ENCODE data around the gene CMTM4.
"Not testable (repeated sequence)": the region's sequence is repeated elsewhere in the genome, so short reads cannot be mapped to it uniquely, and the experiment has no call there.

The CMTM4 gene

GRCh38 chr16:66641387-66641786 is 55.2 kb downstream of the CMTM4 start:
- no peak for DNase-seq (ENCODE audit: low read depth)

GRCh38 chr16:66640724-66641314 is 55.7 kb downstream of the CMTM4 start:
- DNase-seq (ENCODE audit: low read depth), result no peak

- peak; percentile 22 for DNase-seq (ENCODE audit: low read depth)
These were observed 57.3 kb downstream of the CMTM4 start for GRCh38 chr16:66639091-66639885.

GRCh38 chr16:66637806-66638205 is 58.7 kb downstream of the CMTM4 start:
- DNase-seq (ENCODE audit: low read depth), result no peak

GRCh38 chr16:66636199-66636598 is 60.3 kb downstream of the CMTM4 start:
- no peak for DNase-seq (ENCODE audit: low read depth)

GRCh38 chr16:66635406-66635805 is 61.1 kb downstream of the CMTM4 start:
- no peak for DNase-seq (ENCODE audit: low read depth)

GRCh38 chr16:66634527-66635196 is 61.9 kb downstream of the CMTM4 start:
- no peak for DNase-seq (ENCODE audit: low read depth)

GRCh38 chr16:66631558-66631957 is 65.0 kb downstream of the CMTM4 start:
- DNase-seq (ENCODE audit: low read depth), result not testable (repeated sequence)

GRCh38 chr16:66630561-66631260 is 65.8 kb downstream of the CMTM4 start:
- DNase-seq (ENCODE audit: low read depth), result not testable (repeated sequence)

GRCh38 chr16:66629856-66630255 is 66.7 kb downstream of the CMTM4 start:
- no peak for DNase-seq (ENCODE audit: low read depth)

- not testable (repeated sequence) for DNase-seq (ENCODE audit: low read depth)
These were observed 68.7 kb downstream of the CMTM4 start for GRCh38 chr16:66627611-66628378.

GRCh38 chr16:66623755-66624154 is 72.8 kb downstream of the CMTM4 start:
- no peak for DNase-seq (ENCODE audit: low read depth)

GRCh38 chr16:66622863-66623262 is 73.7 kb downstream of the CMTM4 start:
- DNase-seq (ENCODE audit: low read depth), result no peak

GRCh38 chr16:66621973-66622372 is 74.6 kb downstream of the CMTM4 start:
- no peak for DNase-seq (ENCODE audit: low read depth)

- no peak for DNase-seq (ENCODE audit: low read depth)
These were observed 76.1 kb downstream of the CMTM4 start for GRCh38 chr16:66620429-66620795.

GRCh38 chr16:66619534-66620428 is 76.8 kb downstream of the CMTM4 start:
- peak; percentile 88 for DNase-seq (ENCODE audit: low read depth)

- peak; percentile 99 for DNase-seq (ENCODE audit: low read depth)
These were observed 77.8 kb downstream of the CMTM4 start for GRCh38 chr16:66618588-66619375.

- DNase-seq (ENCODE audit: low read depth), result no peak
These were observed 78.8 kb downstream of the CMTM4 start for GRCh38 chr16:66617728-66618127.

GRCh38 chr16:66617010-66617434 is 79.5 kb downstream of the CMTM4 start:
- DNase-seq (ENCODE audit: low read depth), result no peak

GRCh38 chr16:66616592-66616991 is 80.0 kb downstream of the CMTM4 start:
- no peak for DNase-seq (ENCODE audit: low read depth)
